SU-DHL-6 (cell line): Measurements from ENCODE around the gene TENM4.

Experiments used
- EZH2phosphoT487 ChIP-seq: fragments of 200-600 bp; sonication (generic), shearing (Covaris generic); conservative IDR thresholded peaks from 2 replicates; pipeline ENCODE4 v1.6.1; 2018; ENCODE audit warnings: mild to moderate bottlenecking, antibody characterized with exemption, low read length, moderate library complexity, mixed read lengths
- TF ChIP-seq, protein P1 (sequence below): fragments of 200-600 bp; sonication (generic); IDR thresholded peaks from one replicate; pipeline ENCODE4 v1.5.1; 2017; ENCODE audit warnings: antibody characterized with exemption, mild to moderate bottlenecking, low read length, moderate library complexity; ENCODE audit not compliant: insufficient read depth, poor library complexity, severe bottlenecking

DNA sequence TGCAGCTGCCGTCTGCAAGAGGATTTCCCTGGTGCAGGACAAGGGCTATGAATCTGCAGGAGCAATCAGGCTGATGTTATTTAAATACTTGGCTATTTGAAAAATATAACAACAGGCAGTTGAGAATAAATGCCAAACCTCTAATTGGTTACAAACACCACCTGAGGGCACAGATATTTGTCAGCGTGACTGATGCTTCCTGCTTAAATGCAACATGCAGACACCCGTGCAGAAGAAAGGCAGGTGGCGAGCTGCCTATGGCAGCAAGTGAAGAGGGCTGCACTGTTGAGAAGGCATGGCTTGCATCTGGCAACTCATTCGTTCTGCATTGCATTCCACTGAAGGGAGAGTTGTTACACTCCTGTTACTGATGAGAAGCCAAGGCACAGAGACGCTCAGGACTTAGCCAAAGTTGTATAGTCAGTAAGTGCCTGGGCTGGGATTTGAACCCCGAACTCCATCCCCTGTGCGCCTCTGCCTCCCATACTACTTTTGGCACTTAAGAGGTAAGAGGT is 350.6 kb downstream of the TENM4 start:
- TF ChIP-seq, protein P1, sequence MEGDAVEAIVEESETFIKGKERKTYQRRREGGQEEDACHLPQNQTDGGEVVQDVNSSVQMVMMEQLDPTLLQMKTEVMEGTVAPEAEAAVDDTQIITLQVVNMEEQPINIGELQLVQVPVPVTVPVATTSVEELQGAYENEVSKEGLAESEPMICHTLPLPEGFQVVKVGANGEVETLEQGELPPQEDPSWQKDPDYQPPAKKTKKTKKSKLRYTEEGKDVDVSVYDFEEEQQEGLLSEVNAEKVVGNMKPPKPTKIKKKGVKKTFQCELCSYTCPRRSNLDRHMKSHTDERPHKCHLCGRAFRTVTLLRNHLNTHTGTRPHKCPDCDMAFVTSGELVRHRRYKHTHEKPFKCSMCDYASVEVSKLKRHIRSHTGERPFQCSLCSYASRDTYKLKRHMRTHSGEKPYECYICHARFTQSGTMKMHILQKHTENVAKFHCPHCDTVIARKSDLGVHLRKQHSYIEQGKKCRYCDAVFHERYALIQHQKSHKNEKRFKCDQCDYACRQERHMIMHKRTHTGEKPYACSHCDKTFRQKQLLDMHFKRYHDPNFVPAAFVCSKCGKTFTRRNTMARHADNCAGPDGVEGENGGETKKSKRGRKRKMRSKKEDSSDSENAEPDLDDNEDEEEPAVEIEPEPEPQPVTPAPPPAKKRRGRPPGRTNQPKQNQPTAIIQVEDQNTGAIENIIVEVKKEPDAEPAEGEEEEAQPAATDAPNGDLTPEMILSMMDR = no peak
- TF ChIP-seq EZH2phosphoT487 = no peak
